PC-3 (cell line): Measurements from ENCODE around the gene TMEFF1.

Source experiments
- CTCF ChIP-seq: fragments of 300-600 bp; sonication (generic); conservative IDR thresholded peaks from 2 replicates; pipeline ENCODE4 v1.5.1; 2017; ENCODE audit warnings: antibody characterized with exemption, low read depth, mild to moderate bottlenecking, low read length
- EZH2 ChIP-seq: fragments of 300-600 bp; sonication (generic); IDR thresholded peaks from one replicate; pipeline ENCODE4 v1.6.1; 2017; ENCODE audit warnings: antibody characterized with exemption, mild to moderate bottlenecking, low read length; ENCODE audit not compliant: unreplicated experiment

- no peak for TF ChIP-seq CTCF
- no peak for TF ChIP-seq EZH2
Measured at GRCh38 chr9:100605405-100605804, 132.5 kb downstream of the TMEFF1 start.
